Neural cell (in vitro differentiated cells): ENCODE measurements around the gene FGF4.

Experiments
- EP300 ChIP-seq: fragments of 450-650 bp; conservative IDR thresholded peaks from 2 replicates; pipeline ENCODE4 v1.6.1; 2014; ENCODE audit warnings: antibody characterized with exemption, mild to moderate bottlenecking, moderate library complexity; ENCODE audit not compliant: poor library complexity, severe bottlenecking
- EZH2 ChIP-seq: fragments of 200-600, 300-800 bp; shearing (Covaris generic), sonication (generic); IDR thresholded peaks from 2 replicates; pipeline ENCODE4 v1.6.1; 2014; ENCODE audit warnings: antibody characterized with exemption, low read length, borderline replicate concordance, mild to moderate bottlenecking; ENCODE audit not compliant: insufficient read depth, poor library complexity, severe bottlenecking
- POLR2AphosphoS5 ChIP-seq: IDR thresholded peaks from 2 replicates; pipeline ENCODE4 v1.6.1; 2012
- RAD21 ChIP-seq: fragments of 450-650 bp; conservative IDR thresholded peaks from 2 replicates; pipeline ENCODE4 v1.6.1; 2014; ENCODE audit warnings: antibody characterized with exemption, mild to moderate bottlenecking, moderate library complexity
- SMC3 ChIP-seq: fragments of 450-650 bp; conservative IDR thresholded peaks from 2 replicates; pipeline ENCODE4 v1.6.1; 2014; ENCODE audit warnings: antibody characterized with exemption, mild to moderate bottlenecking, moderate library complexity; ENCODE audit not compliant: poor library complexity
- TAF1 ChIP-seq: IDR thresholded peaks from 2 replicates; pipeline ENCODE4 v1.6.1; 2012; ENCODE audit warnings: low read depth
- TF ChIP-seq, protein P1 (sequence below): fragments of 450-650 bp; IDR thresholded peaks from 2 replicates; pipeline ENCODE4 v1.5.1; 2014; ENCODE audit warnings: antibody characterized with exemption, mild to moderate bottlenecking, moderate library complexity; ENCODE audit not compliant: poor library complexity, severe bottlenecking

DNA sequence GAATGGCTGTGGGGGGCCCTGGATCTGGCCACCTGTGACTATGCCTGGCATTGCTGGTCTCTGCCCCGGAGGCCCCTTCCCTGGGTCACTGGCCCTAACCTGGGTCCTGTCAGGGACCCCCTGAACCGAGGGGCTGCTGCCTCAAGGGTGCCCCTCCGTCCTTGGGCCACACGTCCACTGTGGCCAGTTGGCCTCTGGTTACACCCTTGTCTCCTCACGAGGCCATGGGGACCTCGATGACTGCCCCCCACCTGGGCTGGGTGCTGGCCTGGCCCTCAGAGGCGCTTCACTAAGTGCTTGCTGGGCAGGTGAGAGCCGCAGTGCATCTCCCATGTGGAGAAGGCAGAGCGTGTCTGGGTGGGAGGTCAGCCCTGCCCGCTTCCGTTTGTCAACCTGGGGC lies 44.0 kb downstream of the FGF4 start:
- TF ChIP-seq, protein P1, sequence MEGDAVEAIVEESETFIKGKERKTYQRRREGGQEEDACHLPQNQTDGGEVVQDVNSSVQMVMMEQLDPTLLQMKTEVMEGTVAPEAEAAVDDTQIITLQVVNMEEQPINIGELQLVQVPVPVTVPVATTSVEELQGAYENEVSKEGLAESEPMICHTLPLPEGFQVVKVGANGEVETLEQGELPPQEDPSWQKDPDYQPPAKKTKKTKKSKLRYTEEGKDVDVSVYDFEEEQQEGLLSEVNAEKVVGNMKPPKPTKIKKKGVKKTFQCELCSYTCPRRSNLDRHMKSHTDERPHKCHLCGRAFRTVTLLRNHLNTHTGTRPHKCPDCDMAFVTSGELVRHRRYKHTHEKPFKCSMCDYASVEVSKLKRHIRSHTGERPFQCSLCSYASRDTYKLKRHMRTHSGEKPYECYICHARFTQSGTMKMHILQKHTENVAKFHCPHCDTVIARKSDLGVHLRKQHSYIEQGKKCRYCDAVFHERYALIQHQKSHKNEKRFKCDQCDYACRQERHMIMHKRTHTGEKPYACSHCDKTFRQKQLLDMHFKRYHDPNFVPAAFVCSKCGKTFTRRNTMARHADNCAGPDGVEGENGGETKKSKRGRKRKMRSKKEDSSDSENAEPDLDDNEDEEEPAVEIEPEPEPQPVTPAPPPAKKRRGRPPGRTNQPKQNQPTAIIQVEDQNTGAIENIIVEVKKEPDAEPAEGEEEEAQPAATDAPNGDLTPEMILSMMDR = no peak
- TF ChIP-seq EZH2 = no peak
- no peak for TF ChIP-seq SMC3
- TF ChIP-seq POLR2AphosphoS5 = no peak
- TF ChIP-seq RAD21 = no peak
- no peak for TF ChIP-seq TAF1
- TF ChIP-seq EP300 = no peak
